GM23338 (cell line): ENCODE measurements around the gene NLGN1. TPM values are rescaled to one million over a fixed set of nuclear protein-coding genes. Genes with fewer than 3 reads are reported as not detected.

ENCODE experiments used
- ATAC-seq: fragments of 200-7000 bp; cut with Tn5 transposase; 3 replicates; pipeline ENCODE4 v1.9.1; 2020
- DNase-seq: peaks from one replicate; pipeline ENCODE4 v3.0.0-alpha.2; 2015; ENCODE audit warnings: low spot score
- H2AFZ ChIP-seq: fragments of 200-600 bp; sonication (generic); 2 replicates; pipeline ENCODE4 v1.8.0; 2016; ENCODE audit warnings: antibody characterized with exemption, mild to moderate bottlenecking, moderate library complexity
- H3F3A ChIP-seq: fragments of 200-600 bp; sonication (generic); replicated peaks from 2 replicates; pipeline ENCODE4 v1.8.0; 2017; ENCODE audit warnings: antibody characterized with exemption, mixed run types, low read depth
- H3K27ac ChIP-seq: fragments of 200-600 bp; sonication (generic); 2 replicates; pipeline ENCODE4 v1.6.1; 2016; ENCODE audit warnings: low read depth
- H3K27me3 ChIP-seq: fragments of 200-600 bp; sonication (generic); 2 replicates; pipeline ENCODE4 v1.8.0; 2016; ENCODE audit warnings: mild to moderate bottlenecking, mixed run types, moderate library complexity; ENCODE audit not compliant: insufficient read depth
- H3K36me3 ChIP-seq: fragments of 200-600 bp; sonication (generic); 2 replicates; pipeline ENCODE4 v1.8.0; 2016; ENCODE audit warnings: mild to moderate bottlenecking; ENCODE audit not compliant: insufficient read depth
- H3K4me1 ChIP-seq: fragments of 200-600 bp; sonication (generic); 2 replicates; pipeline ENCODE4 v1.8.0; 2016; ENCODE audit warnings: mild to moderate bottlenecking, moderate library complexity; ENCODE audit not compliant: insufficient read depth
- H3K4me2 ChIP-seq: fragments of 200-600 bp; sonication (generic); 2 replicates; pipeline ENCODE4 v1.7.1; 2017; ENCODE audit warnings: mixed run types
- H3K4me3 ChIP-seq: fragments of 200-600 bp; sonication (generic); 2 replicates; pipeline ENCODE4 v1.6.1; 2016; ENCODE audit warnings: mixed run types
- H3K79me2 ChIP-seq: fragments of 200-600 bp; sonication (generic); replicated peaks from 2 replicates; pipeline ENCODE4 v1.8.0; 2017; ENCODE audit warnings: mild to moderate bottlenecking; ENCODE audit not compliant: insufficient read depth
- H3K9me2 ChIP-seq: fragments of 200-600 bp; sonication (generic); 2 replicates; pipeline ENCODE4 v1.8.0; 2017; ENCODE audit not compliant: insufficient read depth
- H4K20me1 ChIP-seq: fragments of 200-600 bp; sonication (generic); replicated peaks from 2 replicates; pipeline ENCODE4 v1.8.0; 2017; ENCODE audit warnings: mild to moderate bottlenecking; ENCODE audit not compliant: insufficient read depth
- H3K27ac Mint-ChIP-seq: 2 replicates; pipeline ENCODE4 v1.8.0; 2020; ENCODE audit warnings: inconsistent platforms, mild to moderate bottlenecking, moderate library complexity, mixed read lengths
- H3K27me3 Mint-ChIP-seq: 3 replicates; pipeline ENCODE4 v1.8.0; 2022; ENCODE audit warnings: low read depth, mild to moderate bottlenecking, moderate library complexity, mixed read lengths, inconsistent platforms; ENCODE audit not compliant: insufficient read depth, poor library complexity
- H3K36me3 Mint-ChIP-seq: 3 replicates; pipeline ENCODE4 v1.8.0; 2021; ENCODE audit warnings: low read depth, mild to moderate bottlenecking, inconsistent platforms, moderate library complexity, mixed read lengths
- H3K4me1 Mint-ChIP-seq: 3 replicates; pipeline ENCODE4 v1.8.0; 2020; ENCODE audit warnings: mild to moderate bottlenecking, inconsistent platforms, mixed read lengths
- H3K4me3 Mint-ChIP-seq: 3 replicates; pipeline ENCODE4 v1.8.0; 2021; ENCODE audit warnings: moderate library complexity, mild to moderate bottlenecking, inconsistent platforms, mixed read lengths
- H3K9me3 Mint-ChIP-seq: 3 replicates; pipeline ENCODE4 v1.8.0; 2020; ENCODE audit warnings: moderate library complexity, mild to moderate bottlenecking, inconsistent platforms, mixed read lengths
- EZH2 ChIP-seq: fragments of 200-600 bp; sonication (generic); IDR thresholded peaks from one replicate; pipeline ENCODE4 v1.8.0; 2017; ENCODE audit warnings: antibody characterized with exemption, mild to moderate bottlenecking, low read depth; ENCODE audit not compliant: unreplicated experiment
- NANOG ChIP-seq: IDR thresholded peaks from 2 replicates; pipeline ENCODE4 v1.6.1; 2016; ENCODE audit warnings: antibody characterized with exemption, borderline replicate concordance
- REST ChIP-seq: IDR thresholded peaks from one replicate; pipeline ENCODE4 v1.6.1; 2018; ENCODE audit warnings: antibody characterized with exemption; ENCODE audit not compliant: unreplicated experiment
- STAT1 ChIP-seq: IDR thresholded peaks from one replicate; pipeline ENCODE4 v1.6.1; 2016; ENCODE audit warnings: antibody characterized with exemption; ENCODE audit not compliant: unreplicated experiment
- ZNF114 ChIP-seq: fragments of 250-450 bp; sonication (Bioruptor Pico); IDR thresholded peaks from 2 replicates; pipeline ENCODE4 v1.5.0; 2020; ENCODE audit warnings: mild to moderate bottlenecking, moderate library complexity
- ZNF331 ChIP-seq: fragments of 250-450 bp; sonication (Bioruptor Pico); IDR thresholded peaks from 2 replicates; pipeline ENCODE4 v1.5.0; 2020; ENCODE audit warnings: low read depth, mild to moderate bottlenecking, moderate library complexity
- polyA plus RNA-seq: library from polyadenylated mRNA; unstranded; fragments of >200 nt; fragmentation: Nextera tagmentation; extraction: Ambion mirVana; gene quantifications from 2 replicates; pipeline ENCODE4 v1.2.1, GENCODE V29; 2016
- total RNA-seq: library from RNA; depleted of rRNA; stranded (reverse); fragments of >200 nt; shearing (Covaris generic); gene quantifications from 2 replicates; pipeline ENCODE4 v1.2.3, GENCODE V29; 2014
- TF ChIP-seq, protein P1 (sequence below): IDR thresholded peaks from 2 replicates; pipeline ENCODE4 v1.6.1; 2016; ENCODE audit warnings: antibody characterized with exemption
- TF ChIP-seq, protein P2 (sequence below): fragments of 250-450 bp; sonication (Bioruptor Pico); IDR thresholded peaks from 2 replicates; pipeline ENCODE4 v1.5.0; 2020; ENCODE audit warnings: mild to moderate bottlenecking, moderate library complexity
- TF ChIP-seq, protein P3 (sequence below), 2 experiments: fragments of 200-600 bp in 1 of 2; sonication (generic) in 1 of 2; conservative IDR thresholded peaks; 2 replicates each; pipeline versions ENCODE4 v1.5.1 to v1.6.1; 2016 to 2017; ENCODE audit warnings: antibody characterized with exemption in 2 of 2, low read depth in 2 of 2, mild to moderate bottlenecking in 2 of 2, moderate library complexity in 1 of 2

NLGN1 gene
- total and polyA plus RNA-seq, 2 experiments from 2014 or later, result 6.5 to 18.6 TPM

GRCh38 chr3:173398111-173398479 lies 551 bp downstream of the NLGN1 start:
- Histone ChIP-seq H3K27ac (no peak overlapping the region), H3K4me1 (peaks cover 18% of the 10 kb centered on the region), H3K4me2 (peak overlapping the region; percentile 98), H2AFZ (peak overlapping the region; percentile 80), H3K4me3 (peak overlapping the region; percentile 81), H4K20me1 (no peaks in the 10 kb centered on the region), H3K27me3 (peaks cover 29% of the 10 kb centered on the region), H3F3A (no peaks in the 10 kb centered on the region), H3K79me2 (no peaks in the 10 kb centered on the region), H3K36me3 (no peaks in the 10 kb centered on the region), H3K9me2 (no peaks in the 10 kb centered on the region)
- H3K9me3 Mint-ChIP-seq, result no peaks in the 10 kb centered on the region; the same call in 2 of the 3 replicates
- peak overlapping the region; percentile 94 for H3K4me3 Mint-ChIP-seq
- DNase-seq (peak; percentile 59), ATAC-seq (peak; percentile 15)
- peaks cover 13% of the 10 kb centered on the region for H3K27me3 Mint-ChIP-seq
- TF ChIP-seq, protein P1, sequence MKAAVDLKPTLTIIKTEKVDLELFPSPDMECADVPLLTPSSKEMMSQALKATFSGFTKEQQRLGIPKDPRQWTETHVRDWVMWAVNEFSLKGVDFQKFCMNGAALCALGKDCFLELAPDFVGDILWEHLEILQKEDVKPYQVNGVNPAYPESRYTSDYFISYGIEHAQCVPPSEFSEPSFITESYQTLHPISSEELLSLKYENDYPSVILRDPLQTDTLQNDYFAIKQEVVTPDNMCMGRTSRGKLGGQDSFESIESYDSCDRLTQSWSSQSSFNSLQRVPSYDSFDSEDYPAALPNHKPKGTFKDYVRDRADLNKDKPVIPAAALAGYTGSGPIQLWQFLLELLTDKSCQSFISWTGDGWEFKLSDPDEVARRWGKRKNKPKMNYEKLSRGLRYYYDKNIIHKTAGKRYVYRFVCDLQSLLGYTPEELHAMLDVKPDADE, result no peak
- no peak for TF ChIP-seq ZNF114 (CRISPR knock-in tag)
- H3K36me3 Mint-ChIP-seq, result no peaks in the 10 kb centered on the region; the same call in 2 of the 3 replicates
- H3K27ac Mint-ChIP-seq, result peak overlapping the region; percentile 58; the same call in 1 of the 2 replicates
- H3K4me1 Mint-ChIP-seq, result peaks cover 31% of the 10 kb centered on the region

- H3K27me3 Mint-ChIP-seq, result peaks cover 13% of the 10 kb centered on the region
- Histone ChIP-seq H3K4me2 (peak overlapping the region; percentile 98), H2AFZ (no peak overlapping the region), H3K36me3 (no peaks in the 10 kb centered on the region), H3K27ac (no peak overlapping the region), H3K79me2 (no peaks in the 10 kb centered on the region), H3K4me1 (peaks cover 18% of the 10 kb centered on the region), H3F3A (no peaks in the 10 kb centered on the region), H3K4me3 (peak overlapping the region; percentile 81), H4K20me1 (no peaks in the 10 kb centered on the region), H3K9me2 (no peaks in the 10 kb centered on the region), H3K27me3 (peaks cover 23% of the 10 kb centered on the region)
- H3K4me1 Mint-ChIP-seq, result peaks cover 31% of the 10 kb centered on the region
- DNase-seq (no peak), ATAC-seq (no peak)
- H3K36me3 Mint-ChIP-seq, result no peaks in the 10 kb centered on the region; the same call in 2 of the 3 replicates
- H3K27ac Mint-ChIP-seq, result no peak overlapping the region
- peak overlapping the region; percentile 94 for H3K4me3 Mint-ChIP-seq
- H3K9me3 Mint-ChIP-seq, result no peaks in the 10 kb centered on the region; the same call in 2 of the 3 replicates
- no peak for TF ChIP-seq STAT1
- TF ChIP-seq, protein P2, sequence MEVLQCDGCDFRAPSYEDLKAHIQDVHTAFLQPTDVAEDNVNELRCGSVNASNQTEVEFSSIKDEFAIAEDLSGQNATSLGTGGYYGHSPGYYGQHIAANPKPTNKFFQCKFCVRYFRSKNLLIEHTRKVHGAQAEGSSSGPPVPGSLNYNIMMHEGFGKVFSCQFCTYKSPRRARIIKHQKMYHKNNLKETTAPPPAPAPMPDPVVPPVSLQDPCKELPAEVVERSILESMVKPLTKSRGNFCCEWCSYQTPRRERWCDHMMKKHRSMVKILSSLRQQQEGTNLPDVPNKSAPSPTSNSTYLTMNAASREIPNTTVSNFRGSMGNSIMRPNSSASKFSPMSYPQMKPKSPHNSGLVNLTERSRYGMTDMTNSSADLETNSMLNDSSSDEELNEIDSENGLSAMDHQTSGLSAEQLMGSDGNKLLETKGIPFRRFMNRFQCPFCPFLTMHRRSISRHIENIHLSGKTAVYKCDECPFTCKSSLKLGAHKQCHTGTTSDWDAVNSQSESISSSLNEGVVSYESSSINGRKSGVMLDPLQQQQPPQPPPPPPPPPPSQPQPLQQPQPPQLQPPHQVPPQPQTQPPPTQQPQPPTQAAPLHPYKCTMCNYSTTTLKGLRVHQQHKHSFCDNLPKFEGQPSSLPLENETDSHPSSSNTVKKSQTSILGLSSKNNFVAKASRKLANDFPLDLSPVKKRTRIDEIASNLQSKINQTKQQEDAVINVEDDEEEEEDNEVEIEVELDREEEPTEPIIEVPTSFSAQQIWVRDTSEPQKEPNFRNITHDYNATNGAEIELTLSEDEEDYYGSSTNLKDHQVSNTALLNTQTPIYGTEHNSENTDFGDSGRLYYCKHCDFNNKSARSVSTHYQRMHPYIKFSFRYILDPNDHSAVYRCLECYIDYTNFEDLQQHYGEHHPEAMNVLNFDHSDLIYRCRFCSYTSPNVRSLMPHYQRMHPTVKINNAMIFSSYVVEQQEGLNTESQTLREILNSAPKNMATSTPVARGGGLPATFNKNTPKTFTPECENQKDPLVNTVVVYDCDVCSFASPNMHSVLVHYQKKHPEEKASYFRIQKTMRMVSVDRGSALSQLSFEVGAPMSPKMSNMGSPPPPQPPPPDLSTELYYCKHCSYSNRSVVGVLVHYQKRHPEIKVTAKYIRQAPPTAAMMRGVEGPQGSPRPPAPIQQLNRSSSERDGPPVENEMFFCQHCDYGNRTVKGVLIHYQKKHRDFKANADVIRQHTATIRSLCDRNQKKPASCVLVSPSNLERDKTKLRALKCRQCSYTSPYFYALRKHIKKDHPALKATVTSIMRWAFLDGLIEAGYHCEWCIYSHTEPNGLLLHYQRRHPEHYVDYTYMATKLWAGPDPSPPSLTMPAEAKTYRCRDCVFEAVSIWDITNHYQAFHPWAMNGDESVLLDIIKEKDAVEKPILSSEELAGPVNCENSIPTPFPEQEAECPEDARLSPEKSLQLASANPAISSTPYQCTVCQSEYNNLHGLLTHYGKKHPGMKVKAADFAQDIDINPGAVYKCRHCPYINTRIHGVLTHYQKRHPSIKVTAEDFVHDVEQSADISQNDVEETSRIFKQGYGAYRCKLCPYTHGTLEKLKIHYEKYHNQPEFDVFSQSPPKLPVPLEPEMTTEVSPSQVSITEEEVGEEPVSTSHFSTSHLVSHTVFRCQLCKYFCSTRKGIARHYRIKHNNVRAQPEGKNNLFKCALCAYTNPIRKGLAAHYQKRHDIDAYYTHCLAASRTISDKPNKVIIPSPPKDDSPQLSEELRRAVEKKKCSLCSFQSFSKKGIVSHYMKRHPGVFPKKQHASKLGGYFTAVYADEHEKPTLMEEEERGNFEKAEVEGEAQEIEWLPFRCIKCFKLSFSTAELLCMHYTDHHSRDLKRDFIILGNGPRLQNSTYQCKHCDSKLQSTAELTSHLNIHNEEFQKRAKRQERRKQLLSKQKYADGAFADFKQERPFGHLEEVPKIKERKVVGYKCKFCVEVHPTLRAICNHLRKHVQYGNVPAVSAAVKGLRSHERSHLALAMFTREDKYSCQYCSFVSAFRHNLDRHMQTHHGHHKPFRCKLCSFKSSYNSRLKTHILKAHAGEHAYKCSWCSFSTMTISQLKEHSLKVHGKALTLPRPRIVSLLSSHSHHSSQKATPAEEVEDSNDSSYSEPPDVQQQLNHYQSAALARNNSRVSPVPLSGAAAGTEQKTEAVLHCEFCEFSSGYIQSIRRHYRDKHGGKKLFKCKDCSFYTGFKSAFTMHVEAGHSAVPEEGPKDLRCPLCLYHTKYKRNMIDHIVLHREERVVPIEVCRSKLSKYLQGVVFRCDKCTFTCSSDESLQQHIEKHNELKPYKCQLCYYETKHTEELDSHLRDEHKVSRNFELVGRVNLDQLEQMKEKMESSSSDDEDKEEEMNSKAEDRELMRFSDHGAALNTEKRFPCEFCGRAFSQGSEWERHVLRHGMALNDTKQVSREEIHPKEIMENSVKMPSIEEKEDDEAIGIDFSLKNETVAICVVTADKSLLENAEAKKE, result no peak
- TF ChIP-seq REST, result no peak
- no peak for TF ChIP-seq EZH2
- TF ChIP-seq NANOG, result no peak
- TF ChIP-seq, protein P3, sequence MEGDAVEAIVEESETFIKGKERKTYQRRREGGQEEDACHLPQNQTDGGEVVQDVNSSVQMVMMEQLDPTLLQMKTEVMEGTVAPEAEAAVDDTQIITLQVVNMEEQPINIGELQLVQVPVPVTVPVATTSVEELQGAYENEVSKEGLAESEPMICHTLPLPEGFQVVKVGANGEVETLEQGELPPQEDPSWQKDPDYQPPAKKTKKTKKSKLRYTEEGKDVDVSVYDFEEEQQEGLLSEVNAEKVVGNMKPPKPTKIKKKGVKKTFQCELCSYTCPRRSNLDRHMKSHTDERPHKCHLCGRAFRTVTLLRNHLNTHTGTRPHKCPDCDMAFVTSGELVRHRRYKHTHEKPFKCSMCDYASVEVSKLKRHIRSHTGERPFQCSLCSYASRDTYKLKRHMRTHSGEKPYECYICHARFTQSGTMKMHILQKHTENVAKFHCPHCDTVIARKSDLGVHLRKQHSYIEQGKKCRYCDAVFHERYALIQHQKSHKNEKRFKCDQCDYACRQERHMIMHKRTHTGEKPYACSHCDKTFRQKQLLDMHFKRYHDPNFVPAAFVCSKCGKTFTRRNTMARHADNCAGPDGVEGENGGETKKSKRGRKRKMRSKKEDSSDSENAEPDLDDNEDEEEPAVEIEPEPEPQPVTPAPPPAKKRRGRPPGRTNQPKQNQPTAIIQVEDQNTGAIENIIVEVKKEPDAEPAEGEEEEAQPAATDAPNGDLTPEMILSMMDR (conservative IDR thresholded peaks at IDR 0.05; ENCODE audit: low read depth in 2 of 2), result no peak
- no peak for TF ChIP-seq ZNF114 (CRISPR knock-in tag)
- no peak for TF ChIP-seq ZNF331
These were observed 1.5 kb downstream of the NLGN1 start for GRCh38 chr3:173399044-173399443.
